ENCODE data around the gene REXO4. TPM values are rescaled to one million over a fixed set of nuclear protein-coding genes. Genes with fewer than 3 reads are reported as not detected.

The REXO4 gene
- total and polyA plus RNA-seq, 2 of the 4 experiments (the other 2 are of a cell fraction), result 16.1 to 21.8 TPM

DNA sequence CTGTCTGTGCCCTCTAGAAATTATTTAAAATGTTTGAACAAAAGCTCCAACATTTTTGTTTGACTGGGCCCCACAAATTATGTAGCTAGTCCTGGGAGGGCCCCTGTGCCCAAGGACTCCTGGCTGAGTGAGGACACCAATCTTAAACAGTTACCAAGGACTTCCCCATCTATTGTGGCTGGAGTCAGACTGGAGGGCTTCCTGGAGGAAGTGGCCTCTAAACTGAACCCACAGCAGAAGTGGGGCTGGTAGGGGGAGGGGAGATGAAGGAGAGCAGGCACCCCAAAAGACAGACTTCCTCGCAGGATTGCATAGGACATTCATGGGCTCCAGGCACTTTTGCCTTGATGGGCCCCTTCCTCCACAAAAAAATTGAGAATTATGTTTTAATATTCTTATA lies 12.4 kb upstream of the REXO4 start:
- Histone ChIP-seq H3K36me3 (ENCODE audit: control insufficient read depth, insufficient read depth, low read length) (peaks cover 4% of the 10 kb centered on the region; the same call in 1 of the 2 replicates), H3K9me1 (ENCODE audit: insufficient read depth, low read length) (no peaks in the 10 kb centered on the region), H3K14ac (replicated peaks; ENCODE audit: low read depth, low read length) (no peak overlapping the region), H3K4ac (ENCODE audit: low read depth, low read length) (no peak overlapping the region), H2BK15ac (ENCODE audit: low read depth, low read length) (no peak overlapping the region), H3K4me1 (ENCODE audit: control insufficient read depth, insufficient read depth, low read length) (no peaks in the 10 kb centered on the region), H3K4me3 (ENCODE audit: insufficient read depth, low read depth, low read length) (no peak overlapping the region), H2AK5ac (ENCODE audit: low read depth, low read length) (no peak overlapping the region), H4K8ac (ENCODE audit: low read depth in 2 of 2, low read length in 2 of 2) (no peak overlapping the region), H3K27ac (ENCODE audit: insufficient read depth, low read length) (no peak overlapping the region), H3K79me1 (ENCODE audit: low read depth in 1 of 2, low read length in 2 of 2) (no peaks in the 10 kb centered on the region), H2BK5ac (ENCODE audit: low read depth, low read length, poor library complexity, severe bottlenecking) (no peak overlapping the region), H3K23ac (ENCODE audit: low read depth, low read length) (no peak overlapping the region), H3K56ac (ENCODE audit: extremely low read depth, insufficient read depth, low read length) (no peak overlapping the region), H3K4me2 (ENCODE audit: low read depth, low read length) (no peak overlapping the region), H2BK20ac (ENCODE audit: low read depth, low read length) (no peak overlapping the region), H3K9ac (ENCODE audit: low read depth, low read length) (no peak overlapping the region), H4K91ac (ENCODE audit: insufficient read depth, low read depth, low read length) (no peak overlapping the region), H2BK120ac (ENCODE audit: low read depth, low read length) (no peak overlapping the region), H3K27me3 (ENCODE audit: control insufficient read depth, insufficient read depth, low read length) (peaks cover 15% of the 10 kb centered on the region), H3K9me3 (ENCODE audit: control insufficient read depth, insufficient read depth, low read length) (no peaks in the 10 kb centered on the region), H3K18ac (ENCODE audit: low read depth, low read length) (no peak overlapping the region), H2AK9ac (replicated peaks; ENCODE audit: low read depth, low read length, poor library complexity) (no peak overlapping the region), H4K20me1 (ENCODE audit: insufficient read depth, low read length) (no peaks in the 10 kb centered on the region), H4K5ac (ENCODE audit: low read depth, low read length) (no peak overlapping the region), H2AFZ (replicated peaks; ENCODE audit: low read length, poor library complexity) (no peak overlapping the region)
- ATAC-seq (ENCODE audit: low read depth) (no peak), DNase-seq (no peak)
- no CpG with 5 or more reads among the region's 1 CpG for WGBS, 2 experiments (ENCODE audit: extremely low coverage in 2 of 2, insufficient read length in 1 of 2)
- TF ChIP-seq RCOR1 (IDR thresholded peaks at IDR 0.05; ENCODE audit: insufficient replicate concordance, low read length), result no peak
- TF ChIP-seq POLR2A (IDR thresholded peaks at IDR 0.05; ENCODE audit: low read depth, low read length), result no peak
- no peak for TF ChIP-seq FOS (IDR thresholded peaks at IDR 0.05; ENCODE audit: low read depth, low read length)
- no peak for TF ChIP-seq MXI1 (IDR thresholded peaks at IDR 0.05; ENCODE audit: borderline replicate concordance, low read depth, low read length)
- TF ChIP-seq, protein P1, sequence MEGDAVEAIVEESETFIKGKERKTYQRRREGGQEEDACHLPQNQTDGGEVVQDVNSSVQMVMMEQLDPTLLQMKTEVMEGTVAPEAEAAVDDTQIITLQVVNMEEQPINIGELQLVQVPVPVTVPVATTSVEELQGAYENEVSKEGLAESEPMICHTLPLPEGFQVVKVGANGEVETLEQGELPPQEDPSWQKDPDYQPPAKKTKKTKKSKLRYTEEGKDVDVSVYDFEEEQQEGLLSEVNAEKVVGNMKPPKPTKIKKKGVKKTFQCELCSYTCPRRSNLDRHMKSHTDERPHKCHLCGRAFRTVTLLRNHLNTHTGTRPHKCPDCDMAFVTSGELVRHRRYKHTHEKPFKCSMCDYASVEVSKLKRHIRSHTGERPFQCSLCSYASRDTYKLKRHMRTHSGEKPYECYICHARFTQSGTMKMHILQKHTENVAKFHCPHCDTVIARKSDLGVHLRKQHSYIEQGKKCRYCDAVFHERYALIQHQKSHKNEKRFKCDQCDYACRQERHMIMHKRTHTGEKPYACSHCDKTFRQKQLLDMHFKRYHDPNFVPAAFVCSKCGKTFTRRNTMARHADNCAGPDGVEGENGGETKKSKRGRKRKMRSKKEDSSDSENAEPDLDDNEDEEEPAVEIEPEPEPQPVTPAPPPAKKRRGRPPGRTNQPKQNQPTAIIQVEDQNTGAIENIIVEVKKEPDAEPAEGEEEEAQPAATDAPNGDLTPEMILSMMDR (conservative IDR thresholded peaks at IDR 0.05; ENCODE audit: low read depth, low read length), result no peak
- TF ChIP-seq CHD1 (IDR thresholded peaks at IDR 0.05; ENCODE audit: low read depth, low read length), result no peak
- no peak for TF ChIP-seq NFE2L2 (IDR thresholded peaks at IDR 0.05; ENCODE audit: low read depth, low read length)
- no peak for TF ChIP-seq SMC3 (IDR thresholded peaks at IDR 0.05; ENCODE audit: low read depth, low read length)
- TF ChIP-seq BHLHE40 (IDR thresholded peaks at IDR 0.05; ENCODE audit: low read depth, low read length), result no peak
- no peak for TF ChIP-seq RAD21 (IDR thresholded peaks at IDR 0.05; ENCODE audit: low read length)
- TF ChIP-seq RFX5 (IDR thresholded peaks at IDR 0.05; ENCODE audit: low read depth, low read length), result no peak
- TF ChIP-seq CEBPB (IDR thresholded peaks at IDR 0.05; ENCODE audit: low read depth, low read length), result no peak
- TF ChIP-seq, protein P2, sequence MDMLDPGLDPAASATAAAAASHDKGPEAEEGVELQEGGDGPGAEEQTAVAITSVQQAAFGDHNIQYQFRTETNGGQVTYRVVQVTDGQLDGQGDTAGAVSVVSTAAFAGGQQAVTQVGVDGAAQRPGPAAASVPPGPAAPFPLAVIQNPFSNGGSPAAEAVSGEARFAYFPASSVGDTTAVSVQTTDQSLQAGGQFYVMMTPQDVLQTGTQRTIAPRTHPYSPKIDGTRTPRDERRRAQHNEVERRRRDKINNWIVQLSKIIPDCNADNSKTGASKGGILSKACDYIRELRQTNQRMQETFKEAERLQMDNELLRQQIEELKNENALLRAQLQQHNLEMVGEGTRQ (IDR thresholded peaks at IDR 0.05; ENCODE audit: low read depth, low read length), result no peak
- no peak for TF ChIP-seq MAFK (IDR thresholded peaks at IDR 0.05; ENCODE audit: low read depth, low read length)
- TF ChIP-seq MAZ (IDR thresholded peaks at IDR 0.05; ENCODE audit: borderline replicate concordance, low read depth, low read length), result no peak
- ChIA-PET CTCF (no interaction called here), POLR2A (ENCODE audit: unreplicated experiment) (no interaction called here)
- dilution Hi-C loops (cut with HindIII; ENCODE audit: low sequenced_read_pairs, unreplicated experiment), result no loop called here
- in situ Hi-C loops (cut with MboI; ENCODE audit: low sequenced_read_pairs), result no loop called here
- intact Hi-C loops (cut with micrococcal nuclease), result no loop called here
- BruUV-seq (replicated peaks), result no TSS peak
